Ecto neural progenitor cell (in vitro differentiated cells): ENCODE results near the gene CMTR1.
"Not testable (repeated sequence)": the region's sequence is repeated elsewhere in the genome, so short reads cannot be mapped to it uniquely, and the experiment has no call there.

Experiments used
- DNase-seq: peaks from one replicate; pipeline ENCODE4 v3.0.0-alpha.2; 2018; ENCODE audit warnings: low spot score

Gene CMTR1, protein sequence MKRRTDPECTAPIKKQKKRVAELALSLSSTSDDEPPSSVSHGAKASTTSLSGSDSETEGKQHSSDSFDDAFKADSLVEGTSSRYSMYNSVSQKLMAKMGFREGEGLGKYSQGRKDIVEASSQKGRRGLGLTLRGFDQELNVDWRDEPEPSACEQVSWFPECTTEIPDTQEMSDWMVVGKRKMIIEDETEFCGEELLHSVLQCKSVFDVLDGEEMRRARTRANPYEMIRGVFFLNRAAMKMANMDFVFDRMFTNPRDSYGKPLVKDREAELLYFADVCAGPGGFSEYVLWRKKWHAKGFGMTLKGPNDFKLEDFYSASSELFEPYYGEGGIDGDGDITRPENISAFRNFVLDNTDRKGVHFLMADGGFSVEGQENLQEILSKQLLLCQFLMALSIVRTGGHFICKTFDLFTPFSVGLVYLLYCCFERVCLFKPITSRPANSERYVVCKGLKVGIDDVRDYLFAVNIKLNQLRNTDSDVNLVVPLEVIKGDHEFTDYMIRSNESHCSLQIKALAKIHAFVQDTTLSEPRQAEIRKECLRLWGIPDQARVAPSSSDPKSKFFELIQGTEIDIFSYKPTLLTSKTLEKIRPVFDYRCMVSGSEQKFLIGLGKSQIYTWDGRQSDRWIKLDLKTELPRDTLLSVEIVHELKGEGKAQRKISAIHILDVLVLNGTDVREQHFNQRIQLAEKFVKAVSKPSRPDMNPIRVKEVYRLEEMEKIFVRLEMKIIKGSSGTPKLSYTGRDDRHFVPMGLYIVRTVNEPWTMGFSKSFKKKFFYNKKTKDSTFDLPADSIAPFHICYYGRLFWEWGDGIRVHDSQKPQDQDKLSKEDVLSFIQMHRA

DNA sequence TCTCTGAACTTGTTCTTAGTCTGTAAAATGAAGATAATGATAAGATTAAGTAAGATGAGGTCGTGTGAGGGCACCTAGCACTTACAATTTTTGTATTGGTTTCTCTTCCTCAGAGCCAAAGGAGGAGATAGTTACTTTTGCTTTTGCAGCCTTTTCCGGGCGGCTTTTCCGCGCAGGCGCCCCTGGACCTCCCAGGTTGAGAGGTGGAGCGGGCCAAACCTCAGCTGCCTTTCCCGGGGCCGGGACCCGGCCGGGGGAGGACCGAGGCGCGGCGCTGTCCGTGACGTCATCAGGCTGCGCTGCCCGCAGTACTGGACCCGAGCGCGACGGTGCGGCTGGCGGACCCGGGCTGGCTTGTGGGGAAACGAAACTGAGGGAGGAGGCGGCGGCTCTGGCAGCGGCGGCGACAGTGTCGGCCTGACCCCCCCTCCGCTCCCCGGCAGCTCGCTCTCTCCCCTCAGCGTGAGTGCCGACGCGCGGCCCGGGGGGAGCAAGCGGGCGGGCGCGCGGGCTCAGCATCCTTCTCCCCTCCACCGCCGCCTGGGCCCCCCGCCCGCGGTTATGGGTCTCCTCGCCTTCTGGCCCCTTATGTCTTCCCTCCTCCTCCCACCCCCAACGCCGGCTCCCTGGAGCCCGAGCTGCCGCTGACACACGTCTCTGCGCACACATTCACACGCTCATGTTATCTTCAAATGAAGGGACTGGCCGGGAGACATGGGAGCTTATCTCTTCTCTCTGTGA lies at the start of gene CMTR1:
TSS of gene CMTR1 (plus strand) at position 306 of the 741 bp plus-strand sequence. CDS start 2,409 bp downstream, outside the sequence.
- peak; percentile 97 for DNase-seq

DNA sequence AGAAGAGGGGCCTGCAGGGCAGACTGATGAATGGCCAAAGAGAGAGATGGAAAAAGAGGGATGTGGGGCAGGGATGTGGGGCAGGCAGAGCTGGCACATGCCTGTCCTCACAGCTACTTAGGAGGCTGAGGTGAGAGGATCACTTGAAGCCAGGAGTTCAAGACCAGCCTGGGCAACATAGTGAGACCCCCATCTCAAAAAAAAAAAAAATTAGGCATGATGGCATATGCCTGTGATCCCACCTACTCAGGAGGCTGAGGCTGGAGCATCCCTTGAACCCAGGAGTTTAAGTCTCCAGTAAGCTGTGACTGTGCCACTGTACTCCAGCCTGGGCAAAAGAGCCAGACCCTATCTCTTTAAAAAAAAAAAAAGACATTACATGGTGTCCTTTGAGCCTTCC lies 44.4 kb upstream of the CMTR1 start:
- DNase-seq, result no peak

DNA sequence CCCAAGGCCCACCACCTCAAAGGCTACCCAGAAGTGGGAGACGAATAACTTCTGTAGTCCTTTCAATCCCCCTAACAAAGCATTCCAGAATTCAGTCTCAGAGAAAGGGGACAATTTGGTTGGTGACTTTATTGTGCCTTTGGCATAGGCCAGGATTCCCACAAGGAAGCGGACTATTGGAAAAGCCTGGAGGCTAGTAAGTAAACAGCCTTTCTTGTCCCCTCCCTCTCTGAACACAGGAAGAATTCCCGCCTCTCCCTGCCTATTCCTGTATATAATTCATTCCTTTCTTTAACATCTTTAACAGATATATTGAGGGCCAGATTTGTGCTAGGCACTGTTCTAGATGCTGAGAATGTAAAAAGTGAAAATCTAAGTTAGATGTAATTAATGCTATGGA lies 43.2 kb upstream of the CMTR1 start:
- no peak for DNase-seq

DNA sequence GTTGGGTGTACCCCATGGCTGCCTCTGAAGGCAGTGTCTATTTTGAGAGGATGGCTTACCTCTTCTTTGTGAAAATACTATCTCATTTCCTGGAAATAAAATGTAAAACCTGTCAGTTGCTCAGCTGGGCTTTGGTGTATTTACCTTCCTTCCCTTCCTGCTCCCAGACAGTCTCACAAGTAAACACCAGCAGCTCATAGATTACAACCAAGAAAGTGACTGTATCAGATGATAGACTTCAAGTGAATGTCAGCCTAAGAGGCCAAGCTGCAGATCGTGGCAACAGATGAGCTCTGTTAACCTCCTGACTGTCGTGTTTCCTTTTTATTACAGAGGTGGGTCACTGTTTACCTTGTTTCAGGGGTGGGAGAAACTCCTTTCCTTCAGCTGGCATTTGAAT lies 41.9 kb upstream of the CMTR1 start:
- DNase-seq, result no peak

DNA sequence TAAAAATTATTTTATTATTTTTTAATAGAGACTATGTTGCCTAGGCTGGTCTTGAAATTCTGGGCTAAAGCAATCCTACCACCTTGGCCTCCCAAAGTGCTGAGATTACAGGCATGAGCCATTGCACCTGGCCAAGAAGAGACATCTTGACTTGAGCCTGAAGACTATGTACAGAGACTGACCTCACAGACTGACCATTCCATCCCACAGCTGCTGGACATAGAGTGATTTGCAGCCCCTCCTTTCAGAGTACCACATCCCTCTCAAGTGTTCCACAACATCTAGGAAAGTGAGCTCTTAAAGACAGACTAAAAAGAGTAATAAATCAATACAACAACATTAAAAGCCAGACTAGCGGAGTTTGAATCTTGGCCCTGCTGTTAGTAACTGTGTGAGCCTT lies 40.2 kb upstream of the CMTR1 start:
- DNase-seq, result no peak

DNA sequence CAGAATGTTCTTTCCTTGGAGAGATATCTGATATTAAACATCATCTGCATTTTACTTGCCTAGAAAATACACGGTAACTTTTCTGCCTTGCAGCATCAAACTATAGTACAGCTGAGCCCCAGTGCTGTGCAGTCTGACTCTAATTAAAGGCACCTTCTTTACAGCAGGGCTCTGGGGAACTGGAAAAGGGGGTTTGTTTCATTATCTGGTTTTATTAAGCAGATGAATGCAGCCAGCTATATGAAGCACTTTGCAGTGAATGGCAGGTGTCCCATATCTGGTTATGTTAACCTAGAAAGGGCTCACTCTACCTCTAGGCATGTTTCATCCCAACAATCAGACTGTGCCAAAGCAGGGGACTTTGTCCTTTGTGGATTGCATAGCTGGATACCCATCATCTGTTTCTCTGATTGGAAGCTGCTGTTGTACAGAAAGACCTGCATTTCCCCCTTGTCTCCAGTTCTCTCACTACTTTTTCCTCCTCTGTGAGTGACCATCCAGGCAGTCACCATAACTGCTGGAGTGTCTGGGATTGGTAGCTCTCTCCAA lies 39.6 kb upstream of the CMTR1 start:
- no peak for DNase-seq

DNA sequence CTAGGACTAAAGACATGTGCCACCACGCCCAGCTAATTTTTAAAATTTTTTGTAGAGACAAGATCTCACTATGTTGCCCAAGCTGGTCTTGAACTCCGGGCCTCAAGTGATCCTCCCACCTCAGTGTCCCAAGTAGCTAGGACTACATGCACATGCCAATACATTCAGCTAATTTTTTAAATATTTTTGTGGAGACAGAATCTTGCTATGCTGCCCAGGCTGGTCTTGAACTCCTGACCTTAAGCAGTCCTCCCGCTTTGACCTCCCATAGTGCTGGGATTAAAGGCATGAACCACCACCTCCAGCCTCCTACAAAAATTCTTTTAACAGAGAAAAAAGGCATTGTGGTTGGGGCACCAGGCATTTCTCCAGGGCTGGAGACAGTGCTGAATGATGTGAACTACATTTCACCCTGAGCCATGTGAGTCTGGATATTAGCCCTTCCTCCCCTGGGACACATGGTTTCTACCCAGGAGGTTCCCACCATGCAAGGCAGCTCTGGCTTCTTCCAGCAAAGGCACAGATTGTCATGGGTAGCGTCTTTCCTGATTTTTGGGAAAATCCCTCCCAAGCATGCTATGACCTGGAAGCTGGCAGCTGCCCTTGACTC lies 36.3 kb upstream of the CMTR1 start:
- DNase-seq, result no peak

DNA sequence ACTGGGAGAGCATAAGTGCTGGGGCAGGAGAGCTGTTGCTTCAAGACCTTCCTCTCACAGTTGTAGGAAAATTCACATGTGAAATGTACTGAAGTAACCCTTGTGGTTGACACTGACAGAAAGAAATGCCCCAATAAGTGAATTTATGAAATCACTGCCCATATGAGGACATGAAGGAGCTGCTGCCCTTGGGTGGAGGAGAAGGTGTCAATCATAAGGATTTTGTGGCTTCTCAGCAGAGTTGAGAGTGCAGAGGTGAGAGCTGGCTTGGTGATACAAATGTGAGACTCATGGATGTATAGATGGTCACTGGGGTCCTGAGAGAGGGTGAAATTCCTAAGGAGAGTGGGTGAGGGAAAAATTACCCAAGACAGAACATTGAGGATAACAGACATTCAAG lies 33.9 kb upstream of the CMTR1 start:
- no peak for DNase-seq

DNA sequence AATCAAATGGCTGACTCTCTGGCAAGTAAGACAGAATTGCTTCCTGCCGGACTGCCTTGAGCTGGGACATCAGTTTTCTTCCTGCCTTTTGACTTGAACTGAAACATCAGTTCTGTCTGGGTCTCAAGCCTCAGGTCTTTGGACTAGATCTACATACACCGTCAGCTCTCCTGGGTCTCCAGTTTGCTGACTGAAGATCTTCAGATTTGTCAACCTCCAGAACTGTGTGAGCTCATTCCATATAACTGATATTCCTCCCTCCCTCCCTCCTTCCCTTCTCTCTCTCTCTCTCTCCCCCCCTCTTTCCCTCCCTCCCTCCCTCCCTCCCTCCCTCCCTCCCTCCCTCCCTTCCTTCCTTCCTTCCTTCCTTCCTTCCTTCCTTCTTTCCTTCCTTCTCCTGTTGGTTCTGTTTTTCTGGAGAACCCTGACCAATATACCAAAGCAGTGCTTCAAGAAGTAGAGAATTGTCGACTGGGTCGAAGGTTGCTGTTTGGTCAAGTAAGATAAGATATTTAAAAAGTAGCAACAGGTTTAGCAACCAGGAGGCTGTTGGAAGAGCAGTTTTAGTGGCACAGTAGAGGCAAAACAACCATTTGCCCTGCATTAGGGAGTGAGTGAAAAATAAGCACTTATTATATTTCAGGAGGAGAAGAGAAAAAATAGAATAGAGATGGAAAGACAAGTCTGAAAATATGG lies 33.1 kb upstream of the CMTR1 start:
- DNase-seq, result no peak

DNA sequence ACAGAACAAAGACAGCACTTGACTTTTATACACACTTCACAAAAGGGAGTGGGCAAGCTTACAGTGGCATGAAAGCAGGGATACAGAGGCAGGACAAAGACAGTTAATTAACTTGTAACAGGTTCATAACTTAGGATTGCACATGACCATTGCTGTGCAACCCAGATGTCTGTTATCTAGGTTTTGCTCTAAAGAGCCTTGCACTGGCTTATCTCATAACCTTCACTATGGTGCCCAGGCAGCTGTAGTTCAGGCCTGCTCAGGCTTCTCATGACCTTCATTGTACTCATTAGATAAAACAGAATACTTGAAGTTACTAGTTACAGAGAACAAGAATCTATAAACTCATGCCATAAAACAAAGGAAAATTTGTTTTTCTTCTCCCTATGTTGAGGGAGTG lies 31.4 kb upstream of the CMTR1 start:
- not testable (repeated sequence) for DNase-seq

DNA sequence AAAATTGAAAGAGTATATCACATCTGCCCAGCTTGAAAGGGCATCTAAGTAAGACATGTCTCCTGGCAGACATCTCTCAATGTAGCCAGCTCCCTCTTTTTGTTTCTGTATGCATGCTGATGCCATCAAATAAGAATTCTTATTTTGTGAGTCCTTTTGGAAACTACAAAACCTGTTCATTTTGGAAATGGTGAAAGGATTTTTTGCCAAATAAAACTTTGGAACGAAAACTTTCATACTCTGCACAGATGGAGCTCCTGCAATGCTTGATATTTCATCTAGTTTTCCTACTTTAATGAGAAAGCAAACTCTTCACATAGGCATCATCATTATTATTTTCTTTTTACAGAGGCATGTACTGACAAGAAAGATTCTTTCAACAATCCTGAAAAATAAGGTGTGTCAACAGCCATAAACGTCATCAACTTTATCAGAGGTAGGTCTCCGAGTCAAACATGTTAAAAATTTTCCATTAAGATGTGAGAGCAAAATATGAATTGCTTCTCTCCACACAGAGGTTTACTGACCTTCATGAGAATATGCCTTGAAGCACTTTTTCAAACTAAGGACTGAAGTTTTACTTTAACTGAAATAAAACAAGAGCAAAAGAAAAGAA lies 26.2 kb upstream of the CMTR1 start:
- no peak for DNase-seq

DNA sequence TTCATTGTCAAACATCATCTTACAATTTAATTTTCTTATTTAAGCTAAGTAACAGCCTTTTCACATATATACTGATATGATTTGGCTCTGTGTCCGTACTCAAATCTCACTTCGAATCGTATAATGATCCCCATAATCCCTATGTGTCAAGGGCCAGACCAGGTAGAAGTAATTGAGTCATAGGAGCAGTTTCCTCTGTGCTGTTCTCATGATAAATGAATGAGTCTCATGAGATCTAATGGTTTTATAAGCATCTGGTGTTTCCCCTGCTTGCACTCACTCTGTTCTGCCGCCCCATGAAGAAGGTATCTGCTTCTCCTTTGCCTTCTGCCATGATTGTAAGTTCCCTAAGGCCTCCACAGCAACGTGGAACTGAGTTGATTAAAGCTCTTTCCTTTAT lies 25.1 kb upstream of the CMTR1 start:
- DNase-seq, result no peak

DNA sequence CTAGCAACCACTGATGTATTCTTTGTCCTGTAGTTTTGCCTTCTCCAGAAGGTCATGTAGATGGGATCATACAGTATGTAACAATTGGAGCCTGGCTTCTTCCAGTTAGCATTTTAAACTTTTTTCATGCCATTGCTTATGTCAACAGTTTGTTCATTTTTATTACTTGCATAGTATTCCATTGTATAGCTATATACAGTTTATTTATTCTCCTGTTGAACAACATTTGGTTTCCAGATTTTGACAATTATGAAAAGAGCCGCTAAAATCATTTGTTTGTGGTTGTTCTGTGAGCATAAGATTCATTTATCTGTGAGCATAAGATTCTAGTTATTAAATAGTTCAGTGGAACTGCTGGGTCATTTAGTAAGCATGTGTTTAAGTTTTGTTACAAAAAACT lies 23.5 kb upstream of the CMTR1 start:
- no peak for DNase-seq

DNA sequence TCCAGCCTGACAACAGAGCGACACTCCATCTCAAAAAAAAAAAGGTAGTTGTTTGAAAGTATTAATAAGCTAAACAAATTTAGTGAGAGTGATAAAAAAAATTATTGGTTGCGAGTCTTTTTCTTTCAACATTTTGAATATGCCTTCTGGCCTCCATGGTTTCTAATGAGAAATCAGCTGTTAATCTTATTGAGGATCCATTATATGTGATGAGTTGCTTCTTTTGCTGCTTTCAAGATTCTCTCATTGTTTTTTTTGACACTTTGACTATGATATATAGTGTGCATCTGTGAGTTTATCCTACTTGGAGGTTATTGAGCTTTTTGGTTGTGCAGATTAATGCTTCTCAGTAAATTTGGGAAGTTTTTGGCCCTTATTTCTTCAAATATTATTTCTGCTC lies 15.6 kb upstream of the CMTR1 start:
- no peak for DNase-seq

DNA sequence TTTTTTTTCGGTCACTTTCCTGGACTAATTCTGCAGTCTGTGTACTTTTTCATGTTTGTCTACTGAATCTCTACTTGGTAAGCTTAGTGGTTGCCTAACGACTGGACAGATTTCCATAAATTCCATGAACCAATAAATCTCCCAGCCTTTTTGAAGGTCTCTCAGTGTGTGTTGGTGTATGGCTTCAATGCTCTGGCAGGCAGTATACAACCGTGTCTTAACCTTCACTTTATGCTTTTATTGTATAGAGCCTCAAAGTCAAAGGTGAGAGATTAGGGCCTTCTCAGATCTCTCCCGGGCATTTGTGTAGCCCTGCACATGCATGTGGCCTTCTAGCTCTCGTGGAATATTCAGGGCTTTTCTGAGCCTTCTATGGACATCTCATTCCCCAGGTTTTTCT lies 14.3 kb upstream of the CMTR1 start:
- DNase-seq, result no peak

DNA sequence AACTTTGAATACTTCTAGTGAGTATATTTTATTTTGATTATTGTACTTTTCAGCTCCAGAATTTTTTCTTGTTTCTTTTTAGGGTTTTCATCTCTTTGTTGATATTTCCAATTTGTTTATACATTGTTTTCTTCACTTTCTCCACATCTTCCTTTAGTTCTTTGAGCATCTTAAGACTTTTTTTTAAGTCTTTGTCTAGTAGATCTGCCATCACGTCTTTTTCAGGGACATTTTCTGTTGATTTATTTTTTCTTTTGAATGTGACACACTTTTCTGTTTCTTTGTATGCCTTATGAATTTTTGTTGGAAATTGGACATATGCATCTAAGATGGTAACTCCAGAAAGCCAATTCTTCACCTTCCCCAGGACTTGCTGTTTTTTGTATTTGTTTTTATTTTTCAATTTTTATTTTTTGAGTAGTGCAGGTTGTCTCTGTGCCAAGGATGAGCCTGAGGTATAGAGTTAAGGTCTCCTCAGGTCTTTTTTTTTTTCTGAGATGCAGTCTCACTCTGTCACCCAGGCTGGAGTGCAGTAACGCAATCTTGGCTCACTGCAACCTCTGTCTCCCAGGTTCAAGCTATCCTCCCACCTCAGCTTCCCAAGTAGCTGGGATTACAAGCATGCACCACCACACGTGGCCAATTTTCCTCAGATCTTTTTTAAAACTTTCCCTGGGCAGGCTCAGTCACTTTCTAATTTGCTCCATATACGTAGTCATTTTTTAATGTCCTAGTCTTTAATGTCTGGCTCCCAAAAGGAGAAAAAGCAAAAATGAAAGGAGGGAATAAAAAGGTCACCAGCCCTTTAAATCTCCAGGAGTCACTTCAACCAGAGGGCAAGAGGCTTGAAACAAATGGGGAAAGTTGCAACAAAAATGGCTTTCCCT lies 6.7 kb upstream of the CMTR1 start:
- no peak for DNase-seq

DNA sequence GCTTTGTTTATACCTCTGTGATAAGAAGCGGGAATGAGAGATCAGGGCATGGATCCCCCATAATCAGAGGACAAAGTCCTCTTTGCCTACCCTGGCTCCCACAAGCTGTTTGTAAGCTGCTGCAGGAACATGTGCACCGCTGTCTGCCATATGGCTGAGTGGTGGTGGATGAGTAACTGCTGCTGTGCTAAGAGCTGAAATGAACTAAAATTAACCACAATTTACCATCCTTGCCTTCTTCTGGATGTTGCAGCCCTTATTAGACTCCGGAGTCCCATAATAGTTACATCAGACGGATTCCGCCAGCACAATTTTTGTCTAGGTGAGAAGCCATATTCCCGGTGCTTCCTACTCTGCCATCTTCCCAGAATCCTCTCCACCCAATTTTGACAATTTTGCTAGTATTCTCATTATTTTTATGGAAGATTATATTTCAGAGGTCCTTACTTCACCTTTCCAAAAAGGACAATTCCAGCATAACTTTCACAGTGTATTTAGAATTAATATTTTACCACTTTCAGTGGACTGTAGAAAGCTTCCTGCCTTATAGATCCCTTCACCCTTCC lies 6.0 kb upstream of the CMTR1 start:
- no peak for DNase-seq

DNA sequence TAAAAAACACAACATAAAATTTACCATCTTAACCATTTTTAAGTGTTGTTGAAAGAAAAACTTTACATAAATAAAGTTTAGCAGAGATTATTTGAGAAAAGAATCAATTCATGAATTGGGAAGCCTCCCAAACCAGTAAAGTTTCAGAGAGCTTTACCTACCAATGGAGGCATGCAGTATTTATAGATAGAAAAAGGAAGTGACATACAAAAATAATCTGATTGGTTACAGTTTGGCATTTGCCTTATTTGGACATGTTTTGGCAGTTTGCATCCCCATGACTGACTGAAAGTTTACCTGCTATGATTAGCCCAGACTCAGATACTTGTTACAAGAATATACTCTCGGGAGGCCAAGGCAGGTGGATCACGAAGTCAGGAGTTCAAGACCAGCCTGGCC lies 3.7 kb upstream of the CMTR1 start:
- DNase-seq, result no peak

DNA sequence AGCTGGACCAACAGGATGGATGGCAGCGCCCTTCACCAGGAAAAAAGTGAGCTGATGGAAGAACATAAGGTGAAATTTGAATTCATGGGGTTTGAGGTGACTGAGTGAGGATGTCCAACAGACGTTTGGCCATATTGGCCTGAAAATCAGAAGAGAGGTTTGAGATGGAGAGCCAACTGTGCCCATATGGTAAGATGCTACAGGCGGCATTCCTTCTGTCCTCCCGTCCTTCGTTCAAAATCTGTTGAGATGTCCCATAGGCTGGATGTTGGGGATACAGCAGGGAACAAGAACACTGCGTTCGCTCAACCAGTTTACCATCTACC lies 468 bp upstream of the CMTR1 start:
- DNase-seq, result no peak
